HFFc6 (cell line): ENCODE measurements around the gene MEF2C. TPM values are rescaled to one million over a fixed set of nuclear protein-coding genes. Genes with fewer than 3 reads are reported as not detected.

Experiments
- DNase-seq: peaks from one replicate; pipeline ENCODE4 v3.0.0-alpha.2; 2018
- H3K27ac Mint-ChIP-seq: 2 replicates; pipeline ENCODE4 v1.8.0; 2020; ENCODE audit warnings: mild to moderate bottlenecking, mixed read lengths
- H3K27me3 Mint-ChIP-seq: 2 replicates; pipeline ENCODE4 v1.8.0; 2021; ENCODE audit warnings: mild to moderate bottlenecking, moderate library complexity, mixed read lengths; ENCODE audit not compliant: insufficient read depth
- H3K36me3 Mint-ChIP-seq: 2 replicates; pipeline ENCODE4 v1.8.0; 2021; ENCODE audit warnings: low read depth, mixed read lengths
- H3K4me1 Mint-ChIP-seq: 2 replicates; pipeline ENCODE4 v1.8.0; 2020; ENCODE audit warnings: low read depth, mixed read lengths
- H3K4me3 Mint-ChIP-seq: 2 replicates; pipeline ENCODE4 v1.8.0; 2020; ENCODE audit warnings: mild to moderate bottlenecking, moderate library complexity, mixed read lengths
- H3K9me3 Mint-ChIP-seq: 2 replicates; pipeline ENCODE4 v1.8.0; 2020; ENCODE audit warnings: mild to moderate bottlenecking, mixed read lengths
- CTCF ChIP-seq: fragments of 200-600 bp; sonication (generic); IDR thresholded peaks from 2 replicates; pipeline ENCODE4 v1.5.0; 2021; ENCODE audit warnings: antibody characterized with exemption, mild to moderate bottlenecking
- total RNA-seq, 6 experiments: library from RNA; stranded (reverse); fragmentation: NEBNext Ultra II Directional; extraction: Animal tissue kit (Norgen Biotek cat#: 25700); gene quantifications; 2 replicates in 1 of 6; 3 replicates in 5 of 6; pipeline ENCODE4 v1.2.3, GENCODE V29; 2021

MEF2C gene
- total RNA-seq, 6 experiments from 2014 or later = 3.6 to 12.6 (median 9.2) TPM

GRCh38 chr5:88690409-88691229, 192.4 kb downstream of the MEF2C start:
- peaks cover 86% of the 10 kb centered on the region for H3K27me3 Mint-ChIP-seq
- DNase-seq = peak; percentile 38
- no peaks in the 10 kb centered on the region for H3K9me3 Mint-ChIP-seq
- H3K36me3 Mint-ChIP-seq = no peaks in the 10 kb centered on the region
- no peak overlapping the region for H3K27ac Mint-ChIP-seq
- peak; percentile 97 for TF ChIP-seq CTCF
- H3K4me1 Mint-ChIP-seq = peaks cover 38% of the 10 kb centered on the region
- H3K4me3 Mint-ChIP-seq = peak overlapping the region; percentile 85

- H3K4me3 Mint-ChIP-seq = peak overlapping the region; percentile 85; the same call in 1 of the 2 replicates
Measured at GRCh38 chr5:88689668-88690408, 193.1 kb downstream of the MEF2C start.

GRCh38 chr5:88688984-88689667, 193.9 kb downstream of the MEF2C start:
- no peak for DNase-seq
- Mint-ChIP-seq H3K4me3 (no peak overlapping the region), H3K9me3 (no peaks in the 10 kb centered on the region), H3K27ac (no peak overlapping the region), H3K27me3 (peaks cover 89% of the 10 kb centered on the region), H3K36me3 (no peaks in the 10 kb centered on the region), H3K4me1 (peaks cover 38% of the 10 kb centered on the region)
- TF ChIP-seq CTCF = no peak

More at GRCh38 chr5:88689668-88690408, 193.1 kb downstream of the MEF2C start:
- no peak for DNase-seq
- H3K27me3 Mint-ChIP-seq = peaks cover 87% of the 10 kb centered on the region
- no peak for TF ChIP-seq CTCF
- no peaks in the 10 kb centered on the region for H3K9me3 Mint-ChIP-seq
- no peak overlapping the region for H3K27ac Mint-ChIP-seq
- peaks cover 38% of the 10 kb centered on the region for H3K4me1 Mint-ChIP-seq
- no peaks in the 10 kb centered on the region for H3K36me3 Mint-ChIP-seq

- Mint-ChIP-seq H3K4me1 (peaks cover 43% of the 10 kb centered on the region), H3K27ac (no peak overlapping the region), H3K4me3 (no peak overlapping the region), H3K9me3 (no peaks in the 10 kb centered on the region), H3K36me3 (no peaks in the 10 kb centered on the region), H3K27me3 (peaks cover 90% of the 10 kb centered on the region)
- TF ChIP-seq CTCF = no peak
- no peak for DNase-seq
Measured at GRCh38 chr5:88688156-88688983, 194.6 kb downstream of the MEF2C start.

- Mint-ChIP-seq H3K4me1 (peaks cover 34% of the 10 kb centered on the region), H3K36me3 (no peaks in the 10 kb centered on the region), H3K9me3 (no peaks in the 10 kb centered on the region), H3K27me3 (peaks cover 91% of the 10 kb centered on the region), H3K4me3 (no peak overlapping the region), H3K27ac (no peak overlapping the region)
- no peak for TF ChIP-seq CTCF
- no peak for DNase-seq
Measured at GRCh38 chr5:88687373-88687911, 195.5 kb downstream of the MEF2C start.
